Thoracic aorta (tissue), 2 donors: ENCODE data around the gene RHOC. TPM values are rescaled to one million over a fixed set of nuclear protein-coding genes. Genes with fewer than 3 reads are reported as not detected.

ENCODE experiments used
- ATAC-seq: fragments of 150-250 bp; one replicate; pipeline ENCODE4 v1.8.0; 2017; ENCODE audit warnings: low read depth; ENCODE audit not compliant: insufficient number of reproducible peaks, low FRiP score
- DNase-seq: peaks from one replicate; pipeline ENCODE4 v3.0.0-alpha.2; 2020; ENCODE audit warnings: low spot score
- H3K27ac ChIP-seq, 2 donors: fragments of 200-600 bp; sonication (generic); 1 replicate in 1 of 2; 2 replicates in 1 of 2; pipeline ENCODE4 v1.5.1; 2016; ENCODE audit warnings: mild to moderate bottlenecking in 2 of 2, moderate library complexity in 2 of 2
- H3K27me3 ChIP-seq: fragments of 200-600 bp; sonication (generic); replicated peaks from 2 replicates; pipeline ENCODE4 v1.6.0; 2016; ENCODE audit warnings: mild to moderate bottlenecking; ENCODE audit not compliant: insufficient read depth
- H3K36me3 ChIP-seq: fragments of 200-600 bp; sonication (generic); one replicate; pipeline ENCODE4 v1.5.1; 2016
- H3K4me1 ChIP-seq, 2 donors: fragments of 200-600 bp; sonication (generic); 1 replicate in 1 of 2; 2 replicates in 1 of 2; pipeline versions ENCODE4 v1.5.1 to v1.6.0; 2016; ENCODE audit warnings: low read depth in 2 of 2, mild to moderate bottlenecking in 1 of 2; ENCODE audit not compliant: control insufficient read depth in 1 of 2
- H3K4me3 ChIP-seq: fragments of 200-600 bp; sonication (generic); 2 replicates; pipeline ENCODE4 v1.5.1; 2016; ENCODE audit warnings: mild to moderate bottlenecking
- H3K9me3 ChIP-seq: fragments of 200-600 bp; sonication (generic); 2 replicates; pipeline ENCODE4 v1.5.1; 2016
- total RNA-seq, 2 donors: library from RNA; depleted of rRNA; stranded (reverse); fragments of >200 nt; gene quantifications; one replicate each; pipeline versions ENCODE4 v1.1.0 to v1.2.3, GENCODE V29; 2016
- TF ChIP-seq, protein P1 (sequence below): fragments of 200-600 bp; sonication (generic); IDR thresholded peaks from one replicate; pipeline ENCODE4 v1.5.1; 2019; ENCODE audit warnings: antibody characterized with exemption

Gene RHOC
- total RNA-seq, result 100 to 1,000 TPM; 297 to 378 TPM

DNA sequence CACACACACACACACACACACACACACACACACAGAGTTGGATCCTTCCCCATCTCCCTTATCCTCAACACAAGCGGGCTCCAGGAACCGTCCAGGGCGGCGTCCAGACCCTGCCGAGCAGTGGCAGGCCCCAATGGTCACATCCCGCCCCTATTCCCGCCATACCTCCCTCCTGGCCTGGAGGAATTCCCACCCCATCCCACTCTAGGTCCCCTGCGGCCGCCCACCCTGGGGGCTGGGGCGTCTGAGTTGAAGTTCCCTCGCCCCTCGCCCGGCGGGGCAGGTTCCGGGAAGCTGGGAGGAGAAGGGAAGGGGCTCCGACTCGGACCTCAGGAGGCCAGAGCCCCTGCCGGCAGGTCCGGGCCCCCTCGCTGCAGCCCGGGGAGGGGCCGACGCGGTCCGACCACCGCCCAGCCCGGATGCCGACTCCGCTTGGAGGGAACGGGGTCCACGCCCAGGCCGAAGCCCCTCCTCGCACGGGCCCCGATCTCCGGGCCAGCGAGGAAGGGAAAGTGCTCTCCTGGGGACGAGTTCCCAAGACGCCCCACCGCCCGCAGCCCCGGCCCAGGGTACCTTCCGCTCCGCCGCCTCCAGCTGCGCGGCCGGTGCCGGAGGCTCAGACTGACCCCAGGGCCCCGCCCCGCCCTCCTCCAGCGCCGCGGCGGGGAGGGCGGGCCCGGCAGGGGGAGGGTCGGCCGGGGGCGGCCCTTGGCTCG lies at the start of gene RHOC:
TSS of gene RHOC (minus strand) at position 623 of the 716 bp plus-strand sequence. CDS start 3,328 bp downstream, outside the sequence.
- Histone ChIP-seq H3K9me3 (no peaks in the 10 kb centered on the region), H3K4me3 (peak within 1 kb of the TSS; percentile 92), H3K27ac (peak within 1 kb of the TSS; percentile 95 to 99), H3K4me1 (peaks cover 7 to 48% of the 10 kb centered on the region in 2 donors), H3K27me3 (no peaks in the 10 kb centered on the region), H3K36me3 (peaks cover 15% of the 10 kb centered on the region)
- DNase-seq (no peak), ATAC-seq (peak; percentile 62)
- TF ChIP-seq, protein P1, sequence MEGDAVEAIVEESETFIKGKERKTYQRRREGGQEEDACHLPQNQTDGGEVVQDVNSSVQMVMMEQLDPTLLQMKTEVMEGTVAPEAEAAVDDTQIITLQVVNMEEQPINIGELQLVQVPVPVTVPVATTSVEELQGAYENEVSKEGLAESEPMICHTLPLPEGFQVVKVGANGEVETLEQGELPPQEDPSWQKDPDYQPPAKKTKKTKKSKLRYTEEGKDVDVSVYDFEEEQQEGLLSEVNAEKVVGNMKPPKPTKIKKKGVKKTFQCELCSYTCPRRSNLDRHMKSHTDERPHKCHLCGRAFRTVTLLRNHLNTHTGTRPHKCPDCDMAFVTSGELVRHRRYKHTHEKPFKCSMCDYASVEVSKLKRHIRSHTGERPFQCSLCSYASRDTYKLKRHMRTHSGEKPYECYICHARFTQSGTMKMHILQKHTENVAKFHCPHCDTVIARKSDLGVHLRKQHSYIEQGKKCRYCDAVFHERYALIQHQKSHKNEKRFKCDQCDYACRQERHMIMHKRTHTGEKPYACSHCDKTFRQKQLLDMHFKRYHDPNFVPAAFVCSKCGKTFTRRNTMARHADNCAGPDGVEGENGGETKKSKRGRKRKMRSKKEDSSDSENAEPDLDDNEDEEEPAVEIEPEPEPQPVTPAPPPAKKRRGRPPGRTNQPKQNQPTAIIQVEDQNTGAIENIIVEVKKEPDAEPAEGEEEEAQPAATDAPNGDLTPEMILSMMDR, result no peak

DNA sequence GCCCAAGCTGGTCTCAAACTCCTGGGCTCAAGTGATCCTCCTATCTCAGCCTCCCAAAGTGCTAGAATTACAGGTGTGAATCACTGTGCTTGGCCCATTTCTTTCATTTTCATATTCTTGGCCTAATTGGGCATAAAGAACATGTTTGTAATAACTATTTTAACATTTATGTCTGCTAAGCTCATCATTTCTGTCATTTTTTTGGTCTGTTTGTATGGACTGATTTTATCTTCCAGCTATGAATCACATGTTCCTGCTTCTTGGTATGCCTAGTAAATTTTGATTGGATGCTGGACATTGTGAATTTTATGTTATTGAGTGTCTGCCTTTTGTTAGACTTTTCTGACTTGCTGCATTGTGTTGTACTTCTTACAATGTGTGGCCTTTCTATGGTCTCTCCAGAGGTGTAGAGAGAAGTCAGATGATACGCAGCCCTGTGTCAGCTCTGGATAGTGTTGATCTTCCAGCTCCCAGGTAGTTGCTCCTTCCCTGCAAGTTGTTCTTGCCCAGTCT lies 47.2 kb upstream of the RHOC start:
- TF ChIP-seq, protein P1, result no peak
- Histone ChIP-seq H3K4me3 (no peak overlapping the region), H3K9me3 (peaks cover 3% of the 10 kb centered on the region), H3K36me3 (no peaks in the 10 kb centered on the region), H3K27ac (no peak overlapping the region), H3K4me1 (no peaks in the 10 kb centered on the region), H3K27me3 (no peaks in the 10 kb centered on the region)
- DNase-seq, result no peak
- no peak for ATAC-seq

DNA sequence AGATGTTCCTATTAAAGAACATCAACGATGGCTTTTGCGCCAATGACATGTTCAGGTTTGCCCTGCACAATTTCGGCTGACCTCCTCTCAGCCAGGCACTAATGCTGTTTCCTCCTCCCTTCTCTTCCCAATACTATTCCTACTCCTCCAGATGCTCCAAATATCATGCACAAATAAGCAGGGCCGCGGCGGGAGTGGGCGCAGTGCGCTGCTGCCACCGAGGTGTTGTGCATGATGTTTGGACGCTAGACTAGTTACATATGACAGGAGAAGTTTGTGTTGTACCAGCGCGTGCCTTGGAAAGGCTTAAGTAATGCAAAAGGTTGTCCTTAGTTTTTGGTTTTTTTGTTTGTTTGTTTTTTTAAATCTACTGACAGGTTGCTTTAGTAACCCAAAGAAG lies 41.5 kb upstream of the RHOC start:
- ATAC-seq (no peak), DNase-seq (no peak)
- H3K4me1 ChIP-seq, result peaks cover 7 to 9% of the 10 kb centered on the region in 2 donors
- no peak overlapping the region for H3K27ac ChIP-seq
- no peaks in the 10 kb centered on the region for H3K27me3 ChIP-seq
- H3K9me3 ChIP-seq, result no peaks in the 10 kb centered on the region
- TF ChIP-seq, protein P1, result no peak
- no peaks in the 10 kb centered on the region for H3K36me3 ChIP-seq
- H3K4me3 ChIP-seq, result no peak overlapping the region

DNA sequence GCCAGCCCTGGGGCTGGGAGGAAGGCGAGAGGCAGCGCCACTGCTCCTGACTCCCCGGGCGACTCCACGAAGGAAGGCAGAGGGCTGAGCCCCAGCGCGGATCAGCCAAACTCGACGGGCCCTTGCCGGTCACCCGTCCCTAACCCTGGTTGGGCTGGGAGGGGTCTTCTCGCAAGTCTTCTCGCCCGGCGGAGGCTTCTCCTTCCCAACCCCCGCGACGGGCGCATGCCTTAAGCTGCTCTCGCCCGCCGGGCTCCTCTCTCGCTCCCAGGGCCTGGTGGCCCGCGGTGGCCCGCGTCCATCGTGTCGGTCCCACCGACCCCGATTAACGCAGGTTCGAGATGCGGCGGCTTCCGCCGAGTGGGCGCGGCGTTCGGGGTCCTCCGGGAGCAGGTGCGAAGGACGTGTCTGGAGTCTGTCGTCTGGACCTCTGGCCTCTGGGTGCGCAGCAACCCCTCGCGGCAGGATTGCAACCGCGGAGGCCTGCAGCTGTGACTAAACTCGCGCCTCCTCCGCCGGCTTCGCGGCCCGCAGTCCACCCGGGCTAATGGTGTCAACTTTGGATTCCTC lies 37.2 kb upstream of the RHOC start:
- Histone ChIP-seq H3K9me3 (no peaks in the 10 kb centered on the region), H3K36me3 (no peaks in the 10 kb centered on the region), H3K4me1 (peaks cover 7 to 9% of the 10 kb centered on the region in 2 donors), H3K4me3 (peak overlapping the region; percentile 61), H3K27me3 (no peaks in the 10 kb centered on the region), H3K27ac (no peak overlapping the region)
- ATAC-seq (no peak), DNase-seq (no peak)
- TF ChIP-seq, protein P1, result peak; percentile 27

DNA sequence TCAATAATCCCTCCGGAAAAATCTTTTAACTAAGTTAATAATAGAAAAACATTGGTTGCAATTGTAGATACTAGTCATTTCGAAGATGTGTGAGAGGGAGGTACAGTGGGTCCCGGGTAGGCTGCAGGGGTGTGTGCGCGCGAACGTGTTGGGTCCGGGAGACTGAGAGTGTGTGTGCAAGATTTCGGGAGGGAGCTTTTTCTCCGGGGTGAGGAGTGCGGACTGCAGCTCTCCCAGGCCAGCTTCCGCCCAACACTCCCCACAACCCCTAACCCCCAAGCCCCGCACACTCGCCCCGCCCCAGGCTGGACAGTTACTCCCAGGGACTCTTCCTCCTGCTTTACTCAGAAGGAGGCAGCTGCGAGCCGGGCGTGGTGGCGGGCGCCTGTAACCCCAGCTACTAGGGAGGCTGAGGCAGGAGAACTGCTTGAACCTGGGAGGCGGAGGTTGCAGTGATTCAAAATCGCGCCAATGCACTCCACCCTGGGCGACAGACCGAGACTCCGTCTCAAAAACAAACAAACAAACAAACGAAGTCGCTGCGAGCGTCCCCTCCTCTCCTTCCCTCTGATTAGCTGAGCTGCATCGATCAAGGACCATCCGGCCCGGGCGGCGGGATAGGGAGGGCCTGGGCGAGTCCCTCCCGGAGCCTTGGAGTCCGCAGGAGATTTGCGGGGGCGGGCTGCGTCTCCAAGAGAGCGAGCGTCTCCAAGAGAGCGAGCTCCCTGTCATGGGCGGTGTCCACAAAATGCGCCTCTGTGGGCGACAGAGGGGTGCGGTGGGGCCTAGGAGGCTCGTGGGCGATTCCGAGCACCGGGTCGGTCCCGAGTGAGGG lies 36.5 kb upstream of the RHOC start:
- Histone ChIP-seq H3K9me3 (no peaks in the 10 kb centered on the region), H3K27me3 (no peaks in the 10 kb centered on the region), H3K4me1 (peaks cover 7 to 9% of the 10 kb centered on the region in 2 donors), H3K27ac (no peak overlapping the region), H3K4me3 (peak overlapping the region; percentile 61), H3K36me3 (no peaks in the 10 kb centered on the region)
- TF ChIP-seq, protein P1, result no peak
- ATAC-seq (no peak), DNase-seq (no peak)
